K562 (cell line): ENCODE results near the gene TMSB10.

Experiments
- ARID1B ChIP-seq: fragments of 450-650 bp; IDR thresholded peaks from 2 replicates; pipeline ENCODE4 v1.6.1; 2016; ENCODE audit warnings: antibody characterized with exemption, mild to moderate bottlenecking, inconsistent platforms
- FOSL1 ChIP-seq: fragments of 200-800 bp; sonication (Bioruptor generic); conservative IDR thresholded peaks from 2 replicates; pipeline ENCODE4 v1.6.1; 2016; ENCODE audit warnings: missing genetic modification characterization, missing compliant biosample characterization
- KLF16 ChIP-seq: IDR thresholded peaks from 2 replicates; pipeline ENCODE4 v1.6.1; 2016; ENCODE audit warnings: antibody characterized with exemption
- POLR2A ChIP-seq: fragments of 450-650 bp; conservative IDR thresholded peaks from 2 replicates; pipeline ENCODE4 v1.6.1; 2016
- YY1 ChIP-seq, 3 experiments: IDR thresholded peaks; 2 replicates each; pipeline ENCODE4 v1.6.1; 2011; ENCODE audit warnings: low read length in 2 of 3, mild to moderate bottlenecking in 2 of 3, moderate library complexity in 2 of 3, borderline replicate concordance in 1 of 3, control low read depth in 1 of 3, low read depth in 1 of 3; ENCODE audit not compliant: insufficient read depth in 3 of 3, insufficient replicate concordance in 2 of 3, control insufficient read depth in 1 of 3, insufficient read length in 1 of 3; ENCODE audit errors: extremely low read depth in 1 of 3
- ZNF384 ChIP-seq: IDR thresholded peaks from 2 replicates; pipeline ENCODE4 v1.6.1; 2012; ENCODE audit warnings: low read depth, low read length, improper control_type of control experiment
- ZZZ3 ChIP-seq: fragments of 450-650 bp; IDR thresholded peaks from 2 replicates; pipeline ENCODE4 v1.6.1; 2016; ENCODE audit warnings: antibody characterized with exemption, mild to moderate bottlenecking, moderate library complexity
- TF ChIP-seq, protein P1 (sequence below), 3 experiments: IDR thresholded peaks in 2 of 3; conservative IDR thresholded peaks in 1 of 3; 2 replicates each; pipeline ENCODE4 v1.5.1; 2011 to 2012; ENCODE audit warnings: low read length in 3 of 3, mild to moderate bottlenecking in 3 of 3, control low read depth in 2 of 3, improper control_type of control experiment in 1 of 3, inconsistent platforms in 1 of 3, low read depth in 1 of 3, mixed read lengths in 1 of 3, moderate library complexity in 1 of 3; ENCODE audit not compliant: insufficient read depth in 2 of 3
- TF ChIP-seq, protein P2 (sequence below): sonication (generic); formaldehyde crosslinking; IDR thresholded peaks from 2 replicates; pipeline ENCODE4 v1.8.0; 2022; ENCODE audit warnings: mild to moderate bottlenecking, low read depth, missing genetic modification reagents

DNA sequence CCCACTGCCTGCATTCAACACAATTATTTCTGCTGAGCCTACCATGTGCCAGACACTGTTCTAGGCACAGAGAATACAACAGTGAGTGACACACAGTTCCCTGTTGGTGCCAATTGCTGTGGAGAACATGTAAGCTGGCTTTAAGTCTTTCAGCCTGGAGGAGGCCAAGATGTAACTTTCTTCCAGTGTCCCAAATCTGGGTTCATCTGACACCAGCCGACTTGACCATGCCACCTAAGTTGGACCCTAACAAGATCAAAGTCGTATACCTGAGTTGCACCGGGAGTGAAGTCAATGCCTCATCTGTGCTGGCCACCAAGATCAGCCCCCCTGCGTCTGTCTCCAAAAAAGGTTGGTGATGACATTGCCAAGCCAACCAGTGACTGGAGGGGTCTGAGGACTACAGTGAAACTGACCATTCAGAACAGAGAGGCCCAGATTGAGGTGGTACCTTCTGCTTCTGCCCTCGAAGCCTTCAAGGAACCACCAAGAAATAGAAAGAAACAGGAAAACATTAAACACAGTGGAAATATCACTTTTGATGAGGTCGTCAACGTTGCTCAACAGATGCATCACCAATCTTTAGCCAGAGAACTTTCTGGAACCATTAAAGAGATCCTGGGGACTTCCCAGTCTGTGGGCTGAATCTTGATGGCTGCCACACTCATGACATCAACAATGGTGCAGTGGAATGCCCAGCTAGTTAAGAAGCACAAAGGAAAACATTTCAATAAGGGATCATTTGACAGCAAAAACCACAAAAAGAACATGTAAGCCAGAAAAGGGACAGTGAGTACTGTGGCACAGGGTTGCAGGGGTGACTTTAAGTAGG, 30.9 kb upstream of the TMSB10 start:
- TF ChIP-seq POLR2A (no peak), YY1 (IDR thresholded peaks at IDR 0.05; ENCODE audit: borderline replicate concordance in 1 of 3, control insufficient read depth in 1 of 3, extremely low read depth in 1 of 3, insufficient read depth in 3 of 3, insufficient read length in 1 of 3, insufficient replicate concordance in 2 of 3, low read depth in 1 of 3, low read length in 2 of 3) (no peak), ZZZ3 (no peak), ARID1B (no peak), FOSL1 (tag) (no peak), KLF16 (no peak), ZNF384 (no peak)
- TF ChIP-seq, protein P1, sequence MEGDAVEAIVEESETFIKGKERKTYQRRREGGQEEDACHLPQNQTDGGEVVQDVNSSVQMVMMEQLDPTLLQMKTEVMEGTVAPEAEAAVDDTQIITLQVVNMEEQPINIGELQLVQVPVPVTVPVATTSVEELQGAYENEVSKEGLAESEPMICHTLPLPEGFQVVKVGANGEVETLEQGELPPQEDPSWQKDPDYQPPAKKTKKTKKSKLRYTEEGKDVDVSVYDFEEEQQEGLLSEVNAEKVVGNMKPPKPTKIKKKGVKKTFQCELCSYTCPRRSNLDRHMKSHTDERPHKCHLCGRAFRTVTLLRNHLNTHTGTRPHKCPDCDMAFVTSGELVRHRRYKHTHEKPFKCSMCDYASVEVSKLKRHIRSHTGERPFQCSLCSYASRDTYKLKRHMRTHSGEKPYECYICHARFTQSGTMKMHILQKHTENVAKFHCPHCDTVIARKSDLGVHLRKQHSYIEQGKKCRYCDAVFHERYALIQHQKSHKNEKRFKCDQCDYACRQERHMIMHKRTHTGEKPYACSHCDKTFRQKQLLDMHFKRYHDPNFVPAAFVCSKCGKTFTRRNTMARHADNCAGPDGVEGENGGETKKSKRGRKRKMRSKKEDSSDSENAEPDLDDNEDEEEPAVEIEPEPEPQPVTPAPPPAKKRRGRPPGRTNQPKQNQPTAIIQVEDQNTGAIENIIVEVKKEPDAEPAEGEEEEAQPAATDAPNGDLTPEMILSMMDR (IDR thresholded peaks at IDR 0.05 in 2 of 3, conservative IDR thresholded peaks at IDR 0.05 in 1 of 3; ENCODE audit: insufficient read depth in 2 of 3, low read depth in 1 of 3, low read length in 3 of 3), result no peak
- TF ChIP-seq, protein P2, sequence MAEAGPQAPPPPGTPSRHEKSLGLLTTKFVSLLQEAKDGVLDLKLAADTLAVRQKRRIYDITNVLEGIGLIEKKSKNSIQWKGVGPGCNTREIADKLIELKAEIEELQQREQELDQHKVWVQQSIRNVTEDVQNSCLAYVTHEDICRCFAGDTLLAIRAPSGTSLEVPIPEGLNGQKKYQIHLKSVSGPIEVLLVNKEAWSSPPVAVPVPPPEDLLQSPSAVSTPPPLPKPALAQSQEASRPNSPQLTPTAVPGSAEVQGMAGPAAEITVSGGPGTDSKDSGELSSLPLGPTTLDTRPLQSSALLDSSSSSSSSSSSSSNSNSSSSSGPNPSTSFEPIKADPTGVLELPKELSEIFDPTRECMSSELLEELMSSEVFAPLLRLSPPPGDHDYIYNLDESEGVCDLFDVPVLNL (CRISPR knock-in tag), result no peak
